Nephron progenitor cell (in vitro differentiated cells): Measurements from ENCODE around the gene TMPRSS9.

Experiments used
- DNase-seq: peaks from one replicate; pipeline ENCODE4 v3.0.0; 2021
- H3K27ac Mint-ChIP-seq: 2 replicates; pipeline ENCODE4 v1.8.0; 2021; ENCODE audit warnings: mild to moderate bottlenecking, moderate library complexity, mixed read lengths
- H3K27me3 Mint-ChIP-seq: 2 replicates; pipeline ENCODE4 v1.8.0; 2021; ENCODE audit warnings: mild to moderate bottlenecking, low read depth, mixed read lengths; ENCODE audit not compliant: poor library complexity
- H3K36me3 Mint-ChIP-seq: 2 replicates; pipeline ENCODE4 v1.8.0; 2021; ENCODE audit warnings: low read depth, mixed read lengths
- H3K4me1 Mint-ChIP-seq: 2 replicates; pipeline ENCODE4 v1.8.0; 2021; ENCODE audit warnings: mixed read lengths
- H3K4me3 Mint-ChIP-seq: 2 replicates; pipeline ENCODE4 v1.8.0; 2021; ENCODE audit warnings: mild to moderate bottlenecking, moderate library complexity, mixed read lengths
- H3K9me3 Mint-ChIP-seq: 2 replicates; pipeline ENCODE4 v1.8.0; 2021; ENCODE audit warnings: mild to moderate bottlenecking, moderate library complexity, mixed read lengths
- CTCF ChIP-seq: fragments of 200-600 bp; sonication (generic); IDR thresholded peaks from 2 replicates; pipeline ENCODE4 v1.5.0; 2021; ENCODE audit warnings: antibody characterized with exemption

Gene TMPRSS9

GRCh38 chr19:2359992-2360685 is at the start of gene TMPRSS9:
Gene TMPRSS9, plus strand, starts transcription at chr19:2360265. Its CDS starts 29,521 bp downstream, at chr19:2389786.
- no peak for DNase-seq
- peaks cover 1% of the 10 kb centered on the region for H3K9me3 Mint-ChIP-seq
- no peak within 1 kb of the TSS for H3K27ac Mint-ChIP-seq
- H3K4me3 Mint-ChIP-seq: peak within 1 kb of the TSS; percentile 28
- H3K36me3 Mint-ChIP-seq: no peaks in the 10 kb centered on the region
- peaks cover 32% of the 10 kb centered on the region for H3K27me3 Mint-ChIP-seq
- TF ChIP-seq CTCF: no peak
- peaks cover 17% of the 10 kb centered on the region for H3K4me1 Mint-ChIP-seq

GRCh38 chr19:2311093-2311492 is 49.0 kb upstream of the TMPRSS9 start:
- Mint-ChIP-seq H3K27me3 (peaks cover 92% of the 10 kb centered on the region), H3K27ac (no peak overlapping the region)

GRCh38 chr19:2312820-2313501 is 47.1 kb upstream of the TMPRSS9 start:
- H3K4me3 Mint-ChIP-seq: no peak overlapping the region
- no peak overlapping the region for H3K27ac Mint-ChIP-seq
- peaks cover 5% of the 10 kb centered on the region for H3K36me3 Mint-ChIP-seq
- peaks cover 30% of the 10 kb centered on the region for H3K9me3 Mint-ChIP-seq
- peaks cover 81% of the 10 kb centered on the region for H3K27me3 Mint-ChIP-seq
- no peak for TF ChIP-seq CTCF
- no peak for DNase-seq
- peaks cover 26% of the 10 kb centered on the region for H3K4me1 Mint-ChIP-seq

More at GRCh38 chr19:2311093-2311492, 49.0 kb upstream of the TMPRSS9 start:
- no peak for DNase-seq
- peaks cover 30% of the 10 kb centered on the region for H3K9me3 Mint-ChIP-seq
- TF ChIP-seq CTCF: no peak
- H3K4me3 Mint-ChIP-seq: no peak overlapping the region
- peaks cover 5% of the 10 kb centered on the region for H3K36me3 Mint-ChIP-seq
- H3K4me1 Mint-ChIP-seq: peaks cover 15% of the 10 kb centered on the region

GRCh38 chr19:2315121-2315817 is 44.8 kb upstream of the TMPRSS9 start:
- Mint-ChIP-seq H3K9me3 (peaks cover 30% of the 10 kb centered on the region), H3K4me1 (peaks cover 28% of the 10 kb centered on the region), H3K27ac (no peak overlapping the region), H3K36me3 (peaks cover 5% of the 10 kb centered on the region), H3K4me3 (no peak overlapping the region), H3K27me3 (peaks cover 63% of the 10 kb centered on the region)
- no peak for TF ChIP-seq CTCF
- DNase-seq: no peak

- Mint-ChIP-seq H3K36me3 (peaks cover 5% of the 10 kb centered on the region), H3K4me1 (peaks cover 28% of the 10 kb centered on the region), H3K27ac (peak overlapping the region; percentile 68), H3K27me3 (peaks cover 58% of the 10 kb centered on the region), H3K4me3 (peak overlapping the region; percentile 15), H3K9me3 (peaks cover 30% of the 10 kb centered on the region)
- peak; percentile 78 for DNase-seq
- TF ChIP-seq CTCF: peak; percentile 57
Measured at GRCh38 chr19:2315818-2316353, 44.2 kb upstream of the TMPRSS9 start.
